NOMO-1 treated with DMSO at 0.1 percent for 48 hours (cell line): ENCODE measurements around the gene PIK3R3.
"Not testable (repeated sequence)": the region's sequence is repeated elsewhere in the genome, so short reads cannot be mapped to it uniquely, and the experiment has no call there.

Experiments
- DNase-seq: peaks from one replicate; lab custom pipeline; 2025; ENCODE audit not compliant: unreplicated experiment; lab: John Stamatoyannopoulos, UW

The PIK3R3 gene

GRCh38 chr1:46113948-46114347 lies 18.5 kb downstream of the PIK3R3 start:
- peak; percentile 8 for DNase-seq

DNA sequence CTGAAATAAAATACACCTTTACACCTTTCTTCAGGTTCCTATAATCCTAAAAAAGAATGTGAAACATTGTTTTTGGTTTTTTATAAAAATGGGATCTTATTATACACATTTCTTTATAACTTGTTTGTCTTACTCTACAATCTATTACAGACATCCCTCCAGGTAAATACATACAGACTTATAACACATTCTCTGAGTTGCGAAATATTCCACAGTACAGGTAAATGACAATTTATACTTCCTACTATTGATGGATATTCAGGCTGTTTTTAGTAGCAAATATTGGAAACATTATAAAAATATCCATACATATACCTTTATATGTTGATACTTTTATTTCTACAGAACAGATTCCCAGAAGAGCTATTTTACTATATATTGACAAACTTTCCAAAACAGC lies 20.3 kb downstream of the PIK3R3 start:
- no peak for DNase-seq

- no peak for DNase-seq
Measured at GRCh38 chr1:46110521-46110920, 21.9 kb downstream of the PIK3R3 start.

GRCh38 chr1:46102769-46103476 lies 29.5 kb downstream of the PIK3R3 start:
- DNase-seq, result no peak

- no peak for DNase-seq
Measured at GRCh38 chr1:46099215-46099614, 33.2 kb downstream of the PIK3R3 start.

DNA sequence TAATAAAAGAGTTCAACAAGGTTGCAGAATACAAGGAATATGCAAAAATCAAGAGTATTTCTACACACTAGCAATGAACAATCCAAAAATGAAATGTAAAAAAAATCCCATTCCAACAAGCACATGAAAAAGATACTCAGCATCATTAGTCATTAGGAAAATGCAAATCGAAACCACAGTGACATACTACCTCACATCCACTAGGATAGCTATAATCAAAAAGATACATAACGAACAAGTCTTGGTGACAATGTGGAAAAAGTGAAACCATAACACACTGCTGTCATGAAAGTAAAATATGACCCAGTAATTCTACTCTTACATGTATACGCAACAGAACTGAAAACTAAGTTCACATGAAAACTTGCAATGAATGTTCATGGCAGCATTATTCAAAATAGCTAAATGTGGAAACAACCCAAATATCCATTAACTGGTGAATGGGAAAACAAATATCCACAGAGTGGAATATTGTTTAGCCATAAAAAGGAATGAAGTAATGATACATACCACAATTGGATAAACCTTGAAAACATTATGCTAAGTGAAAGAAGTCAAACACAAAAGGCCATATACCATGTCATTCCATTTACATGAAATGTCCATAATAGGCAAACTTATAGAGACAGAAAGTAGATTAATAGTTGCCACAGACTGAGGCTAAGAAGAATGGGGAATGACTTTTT lies 34.3 kb downstream of the PIK3R3 start:
- DNase-seq, result no peak

GRCh38 chr1:46097149-46097472 lies 35.3 kb downstream of the PIK3R3 start:
- DNase-seq, result no peak

GRCh38 chr1:46096269-46097148 lies 35.9 kb downstream of the PIK3R3 start:
- no peak for DNase-seq

GRCh38 chr1:46095110-46095509 lies 37.3 kb downstream of the PIK3R3 start:
- not testable (repeated sequence) for DNase-seq

GRCh38 chr1:46094471-46095005 lies 37.9 kb downstream of the PIK3R3 start:
- DNase-seq, result no peak

DNA sequence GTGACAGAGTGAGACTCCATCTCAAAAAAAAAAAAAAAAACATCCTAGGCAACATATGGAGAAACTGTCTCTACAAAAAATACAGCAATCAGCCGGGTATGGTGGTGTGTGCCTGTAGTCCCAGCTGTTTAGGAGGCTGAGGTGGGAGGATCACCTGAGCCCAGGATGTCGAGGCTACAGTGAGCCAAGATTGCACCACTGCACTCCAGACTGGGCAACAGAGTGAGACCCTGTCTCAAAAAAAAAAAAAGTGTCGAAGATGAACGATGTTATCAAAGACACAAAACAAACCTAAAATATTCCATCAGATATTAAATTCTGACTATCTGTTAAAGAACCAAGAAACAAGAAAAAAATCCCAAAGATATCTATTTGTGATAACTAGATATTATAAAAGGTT lies 38.6 kb downstream of the PIK3R3 start:
- DNase-seq, result not testable (repeated sequence)

GRCh38 chr1:46087891-46088290 lies 44.5 kb downstream of the PIK3R3 start:
- DNase-seq, result no peak

DNA sequence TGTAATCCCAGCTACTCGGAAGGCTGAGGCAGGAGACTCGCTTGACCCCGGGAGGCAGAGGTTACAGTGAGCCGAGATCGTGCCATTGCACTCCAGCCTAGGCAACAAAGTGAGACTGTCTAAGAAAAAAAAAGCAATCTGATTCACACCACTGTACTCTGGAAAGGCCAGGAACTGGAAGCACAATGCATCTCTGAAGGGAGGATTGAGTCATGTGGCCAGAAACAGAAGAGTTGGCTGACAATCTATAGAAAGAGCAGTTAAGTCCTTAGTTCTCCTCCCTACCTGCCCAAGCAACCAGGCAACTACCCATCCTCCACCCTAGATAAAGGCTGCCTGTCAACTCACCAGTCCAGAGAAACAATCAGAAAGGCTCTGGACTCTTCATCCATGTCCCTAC lies 45.9 kb downstream of the PIK3R3 start:
- no peak for DNase-seq

- DNase-seq, result no peak
Measured at GRCh38 chr1:46084553-46085451, 47.6 kb downstream of the PIK3R3 start.

DNA sequence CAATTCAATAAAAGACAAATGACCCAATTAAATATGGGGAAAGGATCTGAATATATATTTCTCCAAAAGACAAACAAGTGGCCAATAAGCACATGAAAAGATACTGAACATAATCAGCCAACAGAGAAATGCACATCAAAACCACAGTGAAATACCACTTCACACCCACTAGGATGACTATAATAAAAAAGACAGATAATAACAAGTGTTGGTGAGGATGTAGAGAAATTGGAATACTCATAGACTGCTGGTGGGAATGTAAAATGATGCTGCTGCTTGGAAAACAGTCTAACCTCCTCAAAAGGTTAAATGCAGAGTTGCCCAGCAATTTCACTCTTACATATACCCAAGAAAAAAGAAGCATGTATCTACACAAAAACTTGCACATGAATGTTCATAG lies 48.9 kb downstream of the PIK3R3 start:
- no peak for DNase-seq

GRCh38 chr1:46081619-46082018 lies 50.8 kb downstream of the PIK3R3 start:
- no peak for DNase-seq

DNA sequence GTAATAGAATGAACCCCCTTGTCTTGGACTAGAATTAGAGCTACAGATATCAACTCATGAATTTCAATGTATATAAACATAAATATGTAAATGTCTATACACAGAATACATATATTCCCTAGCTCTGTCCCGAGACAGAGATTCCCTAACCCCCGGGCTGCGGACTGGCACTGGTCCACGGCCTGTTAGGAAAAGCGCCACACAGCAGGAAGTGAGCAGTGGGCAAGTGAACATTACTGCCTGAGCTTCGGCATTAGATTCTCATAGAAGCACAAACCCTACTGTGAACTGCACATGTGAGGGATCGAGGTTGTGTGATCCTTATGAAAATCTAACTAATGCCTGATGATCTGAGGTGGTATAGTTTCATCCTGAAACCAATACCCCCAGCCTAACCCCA lies 51.2 kb downstream of the PIK3R3 start:
- no peak for DNase-seq

- no peak for DNase-seq
Measured at GRCh38 chr1:46080257-46080656, 52.2 kb downstream of the PIK3R3 start.

DNA sequence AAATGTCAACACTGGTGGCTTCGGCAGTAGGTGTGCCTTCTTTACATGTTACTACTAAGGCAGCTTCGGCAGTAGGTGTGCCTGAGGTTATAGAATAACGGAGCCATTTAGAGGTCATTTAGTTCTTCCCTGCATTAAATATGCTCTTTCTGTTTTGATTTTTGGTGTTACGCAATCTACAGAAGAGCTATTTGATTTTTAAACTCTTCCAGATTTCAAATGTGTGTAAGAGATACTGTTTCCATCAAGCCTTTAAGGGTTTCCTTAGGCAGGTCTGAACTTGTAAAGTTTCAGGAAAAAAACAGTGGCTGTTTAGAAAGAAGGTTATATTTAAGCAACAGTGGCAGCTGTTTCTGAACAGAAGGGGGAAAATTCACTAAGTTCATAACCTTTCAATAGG lies 54.8 kb downstream of the PIK3R3 start:
- no peak for DNase-seq

GRCh38 chr1:46076343-46076742 lies 56.1 kb downstream of the PIK3R3 start:
- no peak for DNase-seq

DNA sequence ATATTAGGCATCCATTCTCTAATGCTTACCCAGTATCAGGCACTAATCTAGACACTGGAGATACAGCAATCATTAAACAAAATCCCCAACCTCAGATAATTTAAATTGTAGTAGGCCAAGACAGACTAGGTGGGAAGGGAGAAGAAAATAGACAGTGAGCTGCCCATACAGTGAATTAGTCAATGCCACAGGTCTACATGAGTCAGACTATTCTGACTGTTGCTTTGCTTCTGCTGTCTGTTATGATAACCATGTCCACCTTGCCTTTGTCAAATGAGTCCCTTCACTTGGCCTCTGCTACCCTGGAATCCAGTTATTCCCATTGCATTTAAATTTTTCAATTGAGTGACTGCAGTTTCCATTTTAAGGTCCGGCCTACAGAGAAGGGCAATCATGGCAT lies 59.5 kb downstream of the PIK3R3 start:
- DNase-seq, result no peak
